H1 (cell line): ENCODE data around the gene USPL1. TPM values are rescaled to one million over a fixed set of nuclear protein-coding genes. Genes with fewer than 3 reads are reported as not detected.

Experiments used
- ASH2L ChIP-seq: fragments of 200-600, 300-600 bp; sonication (generic); IDR thresholded peaks from one replicate; pipeline ENCODE4 v1.7.1; 2017; ENCODE audit warnings: low read length
- EP300 ChIP-seq, 2 experiments: IDR thresholded peaks; 1 replicate in 1 of 2; 2 replicates in 1 of 2; pipeline ENCODE4 v1.6.1; 2011 to 2012; ENCODE audit warnings: low read depth in 2 of 2, low read length in 2 of 2, mild to moderate bottlenecking in 2 of 2, borderline replicate concordance in 1 of 2, inconsistent platforms in 1 of 2, moderate library complexity in 1 of 2
- GABPA ChIP-seq: IDR thresholded peaks from 2 replicates; pipeline ENCODE4 v1.6.1; 2011; ENCODE audit warnings: mild to moderate bottlenecking, low read length, moderate library complexity, borderline replicate concordance; ENCODE audit not compliant: insufficient read depth
- SIX5 ChIP-seq: IDR thresholded peaks from 2 replicates; pipeline ENCODE4 v1.6.1; 2011; ENCODE audit warnings: mild to moderate bottlenecking, low read depth, low read length
- polyA plus RNA-seq, 7 experiments: library from polyadenylated mRNA; depleted of rRNA in 3 of 7; stranded (reverse) in 5 of 7; unstranded in 2 of 7; fragments of >200 nt in 5 of 7; fragments of 200-250 nt in 2 of 7; gene quantifications; 1 replicate in 5 of 7; 2 replicates in 1 of 7; 4 replicates in 1 of 7; pipeline versions ENCODE4 v1.2.1 to v1.2.3, GENCODE V29; 2011 to 2013; ENCODE audit warnings: missing spikeins in 2 of 7, mixed read lengths in 2 of 7
- total RNA-seq: library from RNA; stranded (reverse); fragmentation: NEBNext Ultra II Directional; extraction: Animal tissue kit (Norgen Biotek cat#: 25700); gene quantifications from 2 replicates; pipeline ENCODE4 v1.2.1, GENCODE V29; 2021
- TF ChIP-seq, protein P1 (sequence below): fragments of 300-600 bp; sonication (generic); IDR thresholded peaks from 2 replicates; pipeline ENCODE4 v1.7.1; 2012; ENCODE audit warnings: low read length, moderate library complexity, mild to moderate bottlenecking, inconsistent platforms; ENCODE audit not compliant: insufficient replicate concordance
- TF ChIP-seq, protein P2 (sequence below), 3 experiments: IDR thresholded peaks; 1 replicate in 2 of 3; 2 replicates in 1 of 3; pipeline versions ENCODE4 v1.5.1 to v1.6.1; 2011; ENCODE audit warnings: low read length in 3 of 3, mild to moderate bottlenecking in 3 of 3, inconsistent platforms in 2 of 3, low read depth in 1 of 3, moderate library complexity in 1 of 3; ENCODE audit not compliant: insufficient read depth in 1 of 3; ENCODE audit errors: control extremely low read depth in 1 of 3
- TF ChIP-seq, protein P3 (sequence below): IDR thresholded peaks from 2 replicates; pipeline ENCODE4 v1.6.1; 2012; ENCODE audit warnings: low read length, inconsistent platforms

USPL1 gene
- total and polyA plus RNA-seq, 2 of the 8 experiments (the other 6 are each of a cell fraction or from before 2014, with no cell fraction given), result 6.3 to 17.1 TPM

DNA sequence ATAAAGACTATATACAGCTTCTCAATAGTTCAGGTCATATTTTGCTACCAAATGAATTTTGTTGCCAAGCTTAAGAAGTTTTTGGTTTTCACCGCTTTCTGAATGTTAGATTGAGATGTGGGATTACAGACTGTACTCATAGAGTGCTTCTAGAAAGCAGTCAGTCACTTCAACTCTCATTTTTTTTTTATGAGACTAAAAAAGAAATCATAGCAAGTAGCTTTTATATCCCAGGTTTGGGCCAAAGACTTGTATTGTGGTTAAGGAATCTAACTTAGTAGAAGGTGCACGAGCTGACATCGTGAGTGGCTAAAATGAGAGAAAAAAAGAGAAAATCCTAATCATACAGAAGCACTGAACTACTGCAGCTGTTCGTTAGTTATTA, 2.2 kb upstream of the USPL1 start (continued):
- TF ChIP-seq SIX5 (no peak), GABPA (no peak), EP300 (IDR thresholded peaks at IDR 0.05; ENCODE audit: borderline replicate concordance in 1 of 2, low read depth in 2 of 2, low read length in 2 of 2) (no peak), ASH2L (no peak)
- TF ChIP-seq, protein P1, sequence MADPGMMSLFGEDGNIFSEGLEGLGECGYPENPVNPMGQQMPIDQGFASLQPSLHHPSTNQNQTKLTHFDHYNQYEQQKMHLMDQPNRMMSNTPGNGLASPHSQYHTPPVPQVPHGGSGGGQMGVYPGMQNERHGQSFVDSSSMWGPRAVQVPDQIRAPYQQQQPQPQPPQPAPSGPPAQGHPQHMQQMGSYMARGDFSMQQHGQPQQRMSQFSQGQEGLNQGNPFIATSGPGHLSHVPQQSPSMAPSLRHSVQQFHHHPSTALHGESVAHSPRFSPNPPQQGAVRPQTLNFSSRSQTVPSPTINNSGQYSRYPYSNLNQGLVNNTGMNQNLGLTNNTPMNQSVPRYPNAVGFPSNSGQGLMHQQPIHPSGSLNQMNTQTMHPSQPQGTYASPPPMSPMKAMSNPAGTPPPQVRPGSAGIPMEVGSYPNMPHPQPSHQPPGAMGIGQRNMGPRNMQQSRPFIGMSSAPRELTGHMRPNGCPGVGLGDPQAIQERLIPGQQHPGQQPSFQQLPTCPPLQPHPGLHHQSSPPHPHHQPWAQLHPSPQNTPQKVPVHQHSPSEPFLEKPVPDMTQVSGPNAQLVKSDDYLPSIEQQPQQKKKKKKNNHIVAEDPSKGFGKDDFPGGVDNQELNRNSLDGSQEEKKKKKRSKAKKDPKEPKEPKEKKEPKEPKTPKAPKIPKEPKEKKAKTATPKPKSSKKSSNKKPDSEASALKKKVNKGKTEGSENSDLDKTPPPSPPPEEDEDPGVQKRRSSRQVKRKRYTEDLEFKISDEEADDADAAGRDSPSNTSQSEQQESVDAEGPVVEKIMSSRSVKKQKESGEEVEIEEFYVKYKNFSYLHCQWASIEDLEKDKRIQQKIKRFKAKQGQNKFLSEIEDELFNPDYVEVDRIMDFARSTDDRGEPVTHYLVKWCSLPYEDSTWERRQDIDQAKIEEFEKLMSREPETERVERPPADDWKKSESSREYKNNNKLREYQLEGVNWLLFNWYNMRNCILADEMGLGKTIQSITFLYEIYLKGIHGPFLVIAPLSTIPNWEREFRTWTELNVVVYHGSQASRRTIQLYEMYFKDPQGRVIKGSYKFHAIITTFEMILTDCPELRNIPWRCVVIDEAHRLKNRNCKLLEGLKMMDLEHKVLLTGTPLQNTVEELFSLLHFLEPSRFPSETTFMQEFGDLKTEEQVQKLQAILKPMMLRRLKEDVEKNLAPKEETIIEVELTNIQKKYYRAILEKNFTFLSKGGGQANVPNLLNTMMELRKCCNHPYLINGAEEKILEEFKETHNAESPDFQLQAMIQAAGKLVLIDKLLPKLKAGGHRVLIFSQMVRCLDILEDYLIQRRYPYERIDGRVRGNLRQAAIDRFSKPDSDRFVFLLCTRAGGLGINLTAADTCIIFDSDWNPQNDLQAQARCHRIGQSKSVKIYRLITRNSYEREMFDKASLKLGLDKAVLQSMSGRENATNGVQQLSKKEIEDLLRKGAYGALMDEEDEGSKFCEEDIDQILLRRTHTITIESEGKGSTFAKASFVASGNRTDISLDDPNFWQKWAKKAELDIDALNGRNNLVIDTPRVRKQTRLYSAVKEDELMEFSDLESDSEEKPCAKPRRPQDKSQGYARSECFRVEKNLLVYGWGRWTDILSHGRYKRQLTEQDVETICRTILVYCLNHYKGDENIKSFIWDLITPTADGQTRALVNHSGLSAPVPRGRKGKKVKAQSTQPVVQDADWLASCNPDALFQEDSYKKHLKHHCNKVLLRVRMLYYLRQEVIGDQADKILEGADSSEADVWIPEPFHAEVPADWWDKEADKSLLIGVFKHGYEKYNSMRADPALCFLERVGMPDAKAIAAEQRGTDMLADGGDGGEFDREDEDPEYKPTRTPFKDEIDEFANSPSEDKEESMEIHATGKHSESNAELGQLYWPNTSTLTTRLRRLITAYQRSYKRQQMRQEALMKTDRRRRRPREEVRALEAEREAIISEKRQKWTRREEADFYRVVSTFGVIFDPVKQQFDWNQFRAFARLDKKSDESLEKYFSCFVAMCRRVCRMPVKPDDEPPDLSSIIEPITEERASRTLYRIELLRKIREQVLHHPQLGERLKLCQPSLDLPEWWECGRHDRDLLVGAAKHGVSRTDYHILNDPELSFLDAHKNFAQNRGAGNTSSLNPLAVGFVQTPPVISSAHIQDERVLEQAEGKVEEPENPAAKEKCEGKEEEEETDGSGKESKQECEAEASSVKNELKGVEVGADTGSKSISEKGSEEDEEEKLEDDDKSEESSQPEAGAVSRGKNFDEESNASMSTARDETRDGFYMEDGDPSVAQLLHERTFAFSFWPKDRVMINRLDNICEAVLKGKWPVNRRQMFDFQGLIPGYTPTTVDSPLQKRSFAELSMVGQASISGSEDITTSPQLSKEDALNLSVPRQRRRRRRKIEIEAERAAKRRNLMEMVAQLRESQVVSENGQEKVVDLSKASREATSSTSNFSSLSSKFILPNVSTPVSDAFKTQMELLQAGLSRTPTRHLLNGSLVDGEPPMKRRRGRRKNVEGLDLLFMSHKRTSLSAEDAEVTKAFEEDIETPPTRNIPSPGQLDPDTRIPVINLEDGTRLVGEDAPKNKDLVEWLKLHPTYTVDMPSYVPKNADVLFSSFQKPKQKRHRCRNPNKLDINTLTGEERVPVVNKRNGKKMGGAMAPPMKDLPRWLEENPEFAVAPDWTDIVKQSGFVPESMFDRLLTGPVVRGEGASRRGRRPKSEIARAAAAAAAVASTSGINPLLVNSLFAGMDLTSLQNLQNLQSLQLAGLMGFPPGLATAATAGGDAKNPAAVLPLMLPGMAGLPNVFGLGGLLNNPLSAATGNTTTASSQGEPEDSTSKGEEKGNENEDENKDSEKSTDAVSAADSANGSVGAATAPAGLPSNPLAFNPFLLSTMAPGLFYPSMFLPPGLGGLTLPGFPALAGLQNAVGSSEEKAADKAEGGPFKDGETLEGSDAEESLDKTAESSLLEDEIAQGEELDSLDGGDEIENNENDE, result no peak
- TF ChIP-seq, protein P2, sequence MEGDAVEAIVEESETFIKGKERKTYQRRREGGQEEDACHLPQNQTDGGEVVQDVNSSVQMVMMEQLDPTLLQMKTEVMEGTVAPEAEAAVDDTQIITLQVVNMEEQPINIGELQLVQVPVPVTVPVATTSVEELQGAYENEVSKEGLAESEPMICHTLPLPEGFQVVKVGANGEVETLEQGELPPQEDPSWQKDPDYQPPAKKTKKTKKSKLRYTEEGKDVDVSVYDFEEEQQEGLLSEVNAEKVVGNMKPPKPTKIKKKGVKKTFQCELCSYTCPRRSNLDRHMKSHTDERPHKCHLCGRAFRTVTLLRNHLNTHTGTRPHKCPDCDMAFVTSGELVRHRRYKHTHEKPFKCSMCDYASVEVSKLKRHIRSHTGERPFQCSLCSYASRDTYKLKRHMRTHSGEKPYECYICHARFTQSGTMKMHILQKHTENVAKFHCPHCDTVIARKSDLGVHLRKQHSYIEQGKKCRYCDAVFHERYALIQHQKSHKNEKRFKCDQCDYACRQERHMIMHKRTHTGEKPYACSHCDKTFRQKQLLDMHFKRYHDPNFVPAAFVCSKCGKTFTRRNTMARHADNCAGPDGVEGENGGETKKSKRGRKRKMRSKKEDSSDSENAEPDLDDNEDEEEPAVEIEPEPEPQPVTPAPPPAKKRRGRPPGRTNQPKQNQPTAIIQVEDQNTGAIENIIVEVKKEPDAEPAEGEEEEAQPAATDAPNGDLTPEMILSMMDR (IDR thresholded peaks at IDR 0.05; ENCODE audit: control extremely low read depth in 1 of 3, insufficient read depth in 1 of 3, low read depth in 1 of 3, low read length in 3 of 3), result no peak
- TF ChIP-seq, protein P3, sequence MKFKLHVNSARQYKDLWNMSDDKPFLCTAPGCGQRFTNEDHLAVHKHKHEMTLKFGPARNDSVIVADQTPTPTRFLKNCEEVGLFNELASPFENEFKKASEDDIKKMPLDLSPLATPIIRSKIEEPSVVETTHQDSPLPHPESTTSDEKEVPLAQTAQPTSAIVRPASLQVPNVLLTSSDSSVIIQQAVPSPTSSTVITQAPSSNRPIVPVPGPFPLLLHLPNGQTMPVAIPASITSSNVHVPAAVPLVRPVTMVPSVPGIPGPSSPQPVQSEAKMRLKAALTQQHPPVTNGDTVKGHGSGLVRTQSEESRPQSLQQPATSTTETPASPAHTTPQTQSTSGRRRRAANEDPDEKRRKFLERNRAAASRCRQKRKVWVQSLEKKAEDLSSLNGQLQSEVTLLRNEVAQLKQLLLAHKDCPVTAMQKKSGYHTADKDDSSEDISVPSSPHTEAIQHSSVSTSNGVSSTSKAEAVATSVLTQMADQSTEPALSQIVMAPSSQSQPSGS, result no peak
